Fibroblast of lung (primary cell): Measurements from ENCODE around the gene COL4A1. TPM values are rescaled to one million over a fixed set of nuclear protein-coding genes. Genes with fewer than 3 reads are reported as not detected.

ENCODE experiments used
- DNase-seq, 2 donors: peaks; one replicate each; pipeline versions ENCODE4 v3.0.0 to v3.0.0-alpha.2; 2010; ENCODE audit warnings: low read depth in 2 of 2
- H2AFZ ChIP-seq: 2 replicates; pipeline ENCODE4 v1.5.1; 2012; ENCODE audit warnings: low read length, control low read depth, inconsistent platforms
- H3K27ac ChIP-seq: 2 replicates; pipeline ENCODE4 v1.5.1; 2011; ENCODE audit warnings: low read length, control low read depth; ENCODE audit not compliant: insufficient read depth
- H3K27me3 ChIP-seq: 2 replicates; pipeline ENCODE4 v1.5.1; 2011; ENCODE audit warnings: mild to moderate bottlenecking, low read length; ENCODE audit not compliant: control insufficient read depth, insufficient read depth
- H3K36me3 ChIP-seq: 2 replicates; pipeline ENCODE4 v1.5.1; 2011; ENCODE audit warnings: low read length; ENCODE audit not compliant: control insufficient read depth, insufficient read depth
- H3K4me1 ChIP-seq: 2 replicates; pipeline ENCODE4 v1.5.1; 2011; ENCODE audit warnings: low read length; ENCODE audit not compliant: control insufficient read depth, insufficient read depth; ENCODE audit errors: extremely low read depth
- H3K4me2 ChIP-seq: 2 replicates; pipeline ENCODE4 v1.5.1; 2011; ENCODE audit warnings: low read length, control low read depth; ENCODE audit not compliant: insufficient read depth; ENCODE audit errors: extremely low read depth
- H3K4me3 ChIP-seq, 4 experiments: fragments of 200-600 bp in 1 of 4; sonication (generic) in 1 of 4; replicated peaks in 1 of 4; 2 replicates each; pipeline ENCODE4 v1.5.1; 2011 to 2016; ENCODE audit warnings: low read length in 4 of 4, low read depth in 3 of 4, mild to moderate bottlenecking in 3 of 4, control low read depth in 2 of 4, inconsistent platforms in 1 of 4, mixed read lengths in 1 of 4; ENCODE audit not compliant: insufficient read depth in 1 of 4; ENCODE audit errors: control extremely low read depth in 1 of 4
- H3K79me2 ChIP-seq: 2 replicates; pipeline ENCODE4 v1.5.1; 2012; ENCODE audit warnings: mild to moderate bottlenecking, low read length, inconsistent platforms; ENCODE audit not compliant: control insufficient read depth, insufficient read depth
- H3K9ac ChIP-seq: 2 replicates; pipeline ENCODE4 v1.5.1; 2011; ENCODE audit warnings: mild to moderate bottlenecking, low read length, control low read depth; ENCODE audit not compliant: insufficient read depth
- H3K9me3 ChIP-seq: 2 replicates; pipeline ENCODE4 v1.5.1; 2012; ENCODE audit warnings: low read depth, low read length; ENCODE audit not compliant: control insufficient read depth, insufficient read depth
- H4K20me1 ChIP-seq: 2 replicates; pipeline ENCODE4 v1.5.1; 2011; ENCODE audit warnings: low read length; ENCODE audit not compliant: control insufficient read depth, insufficient read depth; ENCODE audit errors: extremely low read depth
- EZH2 ChIP-seq: IDR thresholded peaks from 2 replicates; pipeline ENCODE4 v1.5.1; 2012; ENCODE audit warnings: low read length, control low read depth, mild to moderate bottlenecking; ENCODE audit errors: missing control alignments
- polyA plus RNA-seq, 2 donors: library from polyadenylated mRNA; depleted of rRNA in 1 of 2; stranded (reverse) in 1 of 2; unstranded in 1 of 2; fragments of >200 nt; gene quantifications; 2 replicates each; pipeline ENCODE4 v1.2.1, GENCODE V29; 2011 to 2012; ENCODE audit warnings: missing spikeins in 1 of 2
- total RNA-seq: library from RNA; depleted of rRNA; stranded (reverse); fragments of >200 nt; gene quantifications from 2 replicates; pipeline ENCODE4 v1.2.1, GENCODE V29; 2014
- TF ChIP-seq, protein P1 (sequence below), 2 donors: IDR thresholded peaks in 1 of 2; conservative IDR thresholded peaks in 1 of 2; 1 replicate in 1 of 2; 2 replicates in 1 of 2; pipeline ENCODE4 v1.5.1; 2011 to 2012; ENCODE audit warnings: low read length in 2 of 2, control low read depth in 1 of 2, inconsistent platforms in 1 of 2, low read depth in 1 of 2, mild to moderate bottlenecking in 1 of 2

Gene COL4A1
- total and polyA plus RNA-seq, 2 donors (not counting 1 experiment from before 2014, with no cell fraction given), result 34.0 to 607 TPM

DNA sequence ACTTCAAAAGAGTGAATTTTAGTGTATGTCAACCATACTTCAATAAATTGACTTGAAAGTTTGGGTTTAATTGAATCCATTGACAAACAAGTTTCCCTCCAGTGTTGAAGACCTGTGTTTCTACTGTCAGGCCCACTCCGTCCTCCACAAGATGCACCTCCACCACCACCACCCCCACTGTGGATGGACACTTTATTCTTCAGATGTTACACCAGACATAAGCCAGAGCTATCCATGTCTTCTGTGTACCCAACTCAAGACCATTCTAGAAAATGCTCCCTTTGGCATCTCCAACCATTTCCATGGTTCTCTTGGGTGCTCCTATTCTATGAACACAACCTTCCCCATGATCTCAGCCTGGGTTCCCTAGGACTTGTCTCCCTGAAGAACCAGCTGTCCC lies 207.0 kb downstream of the COL4A1 start:
- H3K4me1 ChIP-seq, result no peaks in the 10 kb centered on the region
- H3K4me3 ChIP-seq, result no peak overlapping the region
- H3K79me2 ChIP-seq, result no peaks in the 10 kb centered on the region
- no peak overlapping the region for H3K4me2 ChIP-seq
- H3K9ac ChIP-seq, result no peak overlapping the region
- no peak for DNase-seq
- H3K9me3 ChIP-seq, result no peaks in the 10 kb centered on the region
- TF ChIP-seq, protein P1, sequence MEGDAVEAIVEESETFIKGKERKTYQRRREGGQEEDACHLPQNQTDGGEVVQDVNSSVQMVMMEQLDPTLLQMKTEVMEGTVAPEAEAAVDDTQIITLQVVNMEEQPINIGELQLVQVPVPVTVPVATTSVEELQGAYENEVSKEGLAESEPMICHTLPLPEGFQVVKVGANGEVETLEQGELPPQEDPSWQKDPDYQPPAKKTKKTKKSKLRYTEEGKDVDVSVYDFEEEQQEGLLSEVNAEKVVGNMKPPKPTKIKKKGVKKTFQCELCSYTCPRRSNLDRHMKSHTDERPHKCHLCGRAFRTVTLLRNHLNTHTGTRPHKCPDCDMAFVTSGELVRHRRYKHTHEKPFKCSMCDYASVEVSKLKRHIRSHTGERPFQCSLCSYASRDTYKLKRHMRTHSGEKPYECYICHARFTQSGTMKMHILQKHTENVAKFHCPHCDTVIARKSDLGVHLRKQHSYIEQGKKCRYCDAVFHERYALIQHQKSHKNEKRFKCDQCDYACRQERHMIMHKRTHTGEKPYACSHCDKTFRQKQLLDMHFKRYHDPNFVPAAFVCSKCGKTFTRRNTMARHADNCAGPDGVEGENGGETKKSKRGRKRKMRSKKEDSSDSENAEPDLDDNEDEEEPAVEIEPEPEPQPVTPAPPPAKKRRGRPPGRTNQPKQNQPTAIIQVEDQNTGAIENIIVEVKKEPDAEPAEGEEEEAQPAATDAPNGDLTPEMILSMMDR (conservative IDR thresholded peaks at IDR 0.05 in 1 of 2, IDR thresholded peaks at IDR 0.05 in 1 of 2; ENCODE audit: low read depth in 1 of 2, low read length in 2 of 2), result no peak
- no peak for TF ChIP-seq EZH2
- no peaks in the 10 kb centered on the region for H4K20me1 ChIP-seq
- H3K27me3 ChIP-seq, result no peaks in the 10 kb centered on the region
- no peak overlapping the region for H2AFZ ChIP-seq
- H3K36me3 ChIP-seq, result no peaks in the 10 kb centered on the region
- no peak overlapping the region for H3K27ac ChIP-seq

Other genes starting within 250 kb of the COL4A1 start
- gene COL4A2, start 127 bp upstream of the COL4A1 start, total RNA-seq, result 93.1 and 123 TPM in 2 replicates
- 43.8 and 463 TPM in 2 replicates for gene COL4A2, start 127 bp upstream of the COL4A1 start, polyA plus RNA-seq